ENCODE results near the gene ADCY3.

Gene ADCY3

GRCh38 chr2:24920098-24920808 is at the start of gene ADCY3:
TSS of gene ADCY3 (minus strand) at chr2:24920237. CDS start at chr2:24918987, 1,250 bp downstream.
- in situ Hi-C loops (cut with MboI; ENCODE audit: low pct_unique_long_range_greater_than_20kb, low sequenced_read_pairs): no loop called here
- DNase-seq: no peak

GRCh38 chr2:24969784-24970183 is 49.7 kb upstream of the ADCY3 start:
- in situ Hi-C loops (cut with MboI; ENCODE audit: low pct_unique_long_range_greater_than_20kb, low sequenced_read_pairs): no loop called here
- DNase-seq: no peak

- DNase-seq: no peak
- in situ Hi-C loops (cut with MboI; ENCODE audit: low pct_unique_long_range_greater_than_20kb, low sequenced_read_pairs): no loop called here
These were observed 41.9 kb upstream of the ADCY3 start for GRCh38 chr2:24961903-24962302.

- in situ Hi-C loops (cut with MboI; ENCODE audit: low pct_unique_long_range_greater_than_20kb, low sequenced_read_pairs): no loop called here
These were observed 39.7 kb upstream of the ADCY3 start for GRCh38 chr2:24959761-24960160.

GRCh38 chr2:24958411-24958935 is 38.4 kb upstream of the ADCY3 start:
- DNase-seq: no peak
- in situ Hi-C loops (cut with MboI; ENCODE audit: low pct_unique_long_range_greater_than_20kb, low sequenced_read_pairs): no loop called here

More at GRCh38 chr2:24959761-24960160, 39.7 kb upstream of the ADCY3 start:
- no peak for DNase-seq

- no peak for DNase-seq
- in situ Hi-C loops (cut with MboI; ENCODE audit: low pct_unique_long_range_greater_than_20kb, low sequenced_read_pairs): no loop called here
These were observed 37.9 kb upstream of the ADCY3 start for GRCh38 chr2:24957976-24958375.

- no peak for DNase-seq
- in situ Hi-C loops (cut with MboI; ENCODE audit: low pct_unique_long_range_greater_than_20kb, low sequenced_read_pairs): no loop called here
These were observed 37.2 kb upstream of the ADCY3 start for GRCh38 chr2:24957221-24957620.

- DNase-seq: no peak
- in situ Hi-C loops (cut with MboI; ENCODE audit: low pct_unique_long_range_greater_than_20kb, low sequenced_read_pairs): no loop called here
These were observed 35.9 kb upstream of the ADCY3 start for GRCh38 chr2:24955921-24956320.

- DNase-seq: no peak
- in situ Hi-C loops (cut with MboI; ENCODE audit: low pct_unique_long_range_greater_than_20kb, low sequenced_read_pairs): no loop called here
These were observed 35.2 kb upstream of the ADCY3 start for GRCh38 chr2:24955232-24955631.

GRCh38 chr2:24950102-24950501 is 30.1 kb upstream of the ADCY3 start:
- in situ Hi-C loops (cut with MboI; ENCODE audit: low pct_unique_long_range_greater_than_20kb, low sequenced_read_pairs): no loop called here
- no peak for DNase-seq

GRCh38 chr2:24948506-24948905 is 28.5 kb upstream of the ADCY3 start:
- DNase-seq: no peak
- in situ Hi-C loops (cut with MboI; ENCODE audit: low pct_unique_long_range_greater_than_20kb, low sequenced_read_pairs): no loop called here

GRCh38 chr2:24947561-24948157 is 27.6 kb upstream of the ADCY3 start:
- DNase-seq: no peak
- in situ Hi-C loops (cut with MboI; ENCODE audit: low pct_unique_long_range_greater_than_20kb, low sequenced_read_pairs): no loop called here

GRCh38 chr2:24945907-24946306 is 25.9 kb upstream of the ADCY3 start:
- no peak for DNase-seq
- in situ Hi-C loops (cut with MboI; ENCODE audit: low pct_unique_long_range_greater_than_20kb, low sequenced_read_pairs): no loop called here

- no peak for DNase-seq
- in situ Hi-C loops (cut with MboI; ENCODE audit: low pct_unique_long_range_greater_than_20kb, low sequenced_read_pairs): no loop called here
These were observed 23.5 kb upstream of the ADCY3 start for GRCh38 chr2:24943427-24944053.

GRCh38 chr2:24939353-24939752 is 19.3 kb upstream of the ADCY3 start:
- in situ Hi-C loops (cut with MboI; ENCODE audit: low pct_unique_long_range_greater_than_20kb, low sequenced_read_pairs): no loop called here
- DNase-seq: no peak

- in situ Hi-C loops (cut with MboI; ENCODE audit: low pct_unique_long_range_greater_than_20kb, low sequenced_read_pairs): no loop called here
- no peak for DNase-seq
These were observed 17.2 kb upstream of the ADCY3 start for GRCh38 chr2:24937236-24937635.

GRCh38 chr2:24935145-24935544 is 15.1 kb upstream of the ADCY3 start:
- DNase-seq: no peak
- in situ Hi-C loops (cut with MboI; ENCODE audit: low pct_unique_long_range_greater_than_20kb, low sequenced_read_pairs): no loop called here

GRCh38 chr2:24932715-24933114 is 12.7 kb upstream of the ADCY3 start:
- in situ Hi-C loops (cut with MboI; ENCODE audit: low pct_unique_long_range_greater_than_20kb, low sequenced_read_pairs): no loop called here
- DNase-seq: no peak

GRCh38 chr2:24930768-24931167 is 10.7 kb upstream of the ADCY3 start:
- DNase-seq: peak; percentile 57
- in situ Hi-C loops (cut with MboI; ENCODE audit: low pct_unique_long_range_greater_than_20kb, low sequenced_read_pairs): no loop called here

- in situ Hi-C loops (cut with MboI; ENCODE audit: low pct_unique_long_range_greater_than_20kb, low sequenced_read_pairs): no loop called here
- no peak for DNase-seq
These were observed 9.2 kb upstream of the ADCY3 start for GRCh38 chr2:24929230-24929629.
